Measurements from ENCODE around the gene FAM114A2.

DNA sequence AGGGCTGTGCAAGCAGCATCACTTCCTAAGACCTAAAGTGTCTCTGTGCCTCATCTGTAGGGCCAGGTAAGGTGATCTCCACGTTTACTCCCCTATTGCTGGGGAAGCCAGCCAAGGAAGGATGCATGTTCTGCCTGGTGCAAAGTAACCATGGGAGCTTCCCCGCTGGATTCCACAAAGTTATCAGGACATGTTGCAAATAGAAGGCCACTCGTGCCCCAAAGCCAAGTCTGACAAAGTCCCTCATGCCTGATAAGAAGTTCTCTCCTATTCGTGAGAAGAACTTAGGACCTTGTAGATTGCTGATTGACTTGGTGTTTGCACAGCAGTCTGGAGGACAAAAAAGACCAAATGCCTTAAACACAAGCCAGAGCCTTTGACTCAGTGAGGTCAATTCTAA, 81.5 kb downstream of the FAM114A2 start:
- TF ChIP-seq, protein P1, sequence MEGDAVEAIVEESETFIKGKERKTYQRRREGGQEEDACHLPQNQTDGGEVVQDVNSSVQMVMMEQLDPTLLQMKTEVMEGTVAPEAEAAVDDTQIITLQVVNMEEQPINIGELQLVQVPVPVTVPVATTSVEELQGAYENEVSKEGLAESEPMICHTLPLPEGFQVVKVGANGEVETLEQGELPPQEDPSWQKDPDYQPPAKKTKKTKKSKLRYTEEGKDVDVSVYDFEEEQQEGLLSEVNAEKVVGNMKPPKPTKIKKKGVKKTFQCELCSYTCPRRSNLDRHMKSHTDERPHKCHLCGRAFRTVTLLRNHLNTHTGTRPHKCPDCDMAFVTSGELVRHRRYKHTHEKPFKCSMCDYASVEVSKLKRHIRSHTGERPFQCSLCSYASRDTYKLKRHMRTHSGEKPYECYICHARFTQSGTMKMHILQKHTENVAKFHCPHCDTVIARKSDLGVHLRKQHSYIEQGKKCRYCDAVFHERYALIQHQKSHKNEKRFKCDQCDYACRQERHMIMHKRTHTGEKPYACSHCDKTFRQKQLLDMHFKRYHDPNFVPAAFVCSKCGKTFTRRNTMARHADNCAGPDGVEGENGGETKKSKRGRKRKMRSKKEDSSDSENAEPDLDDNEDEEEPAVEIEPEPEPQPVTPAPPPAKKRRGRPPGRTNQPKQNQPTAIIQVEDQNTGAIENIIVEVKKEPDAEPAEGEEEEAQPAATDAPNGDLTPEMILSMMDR (conservative IDR thresholded peaks at IDR 0.05 in 1 of 2, IDR thresholded peaks at IDR 0.05 in 1 of 2; ENCODE audit: low read depth in 1 of 2, low read length in 2 of 2), result no peak
- no peak for TF ChIP-seq EZH2 (IDR thresholded peaks at IDR 0.05; ENCODE audit: low read length, missing control alignments)

Measured in fibroblast of lung (primary cell).